Islet precursor cell (in vitro differentiated cells): Measurements from ENCODE around the gene ZBTB7C.

Source experiments
- DNase-seq: peaks from one replicate; pipeline ENCODE4 v3.0.0-alpha.2; 2018

ZBTB7C gene

GRCh38 chr18:48106976-48107781 lies 302.0 kb downstream of the ZBTB7C start:
- DNase-seq = no peak

GRCh38 chr18:48106498-48106897 lies 302.7 kb downstream of the ZBTB7C start:
- no peak for DNase-seq

GRCh38 chr18:48105317-48105716 lies 303.9 kb downstream of the ZBTB7C start:
- no peak for DNase-seq

- DNase-seq = no peak
Measured at GRCh38 chr18:48104705-48105104, 304.5 kb downstream of the ZBTB7C start.

- DNase-seq = no peak
Measured at GRCh38 chr18:48100651-48101165, 308.5 kb downstream of the ZBTB7C start.

- DNase-seq = no peak
Measured at GRCh38 chr18:48100165-48100575, 309.0 kb downstream of the ZBTB7C start.

- no peak for DNase-seq
Measured at GRCh38 chr18:48099481-48100164, 309.6 kb downstream of the ZBTB7C start.

GRCh38 chr18:48098538-48098937 lies 310.6 kb downstream of the ZBTB7C start:
- DNase-seq = no peak

GRCh38 chr18:48098007-48098406 lies 311.2 kb downstream of the ZBTB7C start:
- no peak for DNase-seq

GRCh38 chr18:48095726-48096125 lies 313.5 kb downstream of the ZBTB7C start:
- no peak for DNase-seq

- no peak for DNase-seq
Measured at GRCh38 chr18:48093104-48093503, 316.1 kb downstream of the ZBTB7C start.

GRCh38 chr18:48091869-48092497 lies 317.2 kb downstream of the ZBTB7C start:
- DNase-seq = no peak

- no peak for DNase-seq
Measured at GRCh38 chr18:48090702-48091101, 318.5 kb downstream of the ZBTB7C start.

- no peak for DNase-seq
Measured at GRCh38 chr18:48090021-48090420, 319.2 kb downstream of the ZBTB7C start.

- peak; percentile 72 for DNase-seq
Measured at GRCh38 chr18:48085781-48086487, 323.2 kb downstream of the ZBTB7C start.

GRCh38 chr18:48084858-48085257 lies 324.3 kb downstream of the ZBTB7C start:
- DNase-seq = no peak

GRCh38 chr18:48084041-48084757 lies 325.0 kb downstream of the ZBTB7C start:
- DNase-seq = no peak

GRCh38 chr18:48080546-48080945 lies 328.6 kb downstream of the ZBTB7C start:
- no peak for DNase-seq

- DNase-seq = no peak
Measured at GRCh38 chr18:48079885-48080284, 329.3 kb downstream of the ZBTB7C start.

- DNase-seq = no peak
Measured at GRCh38 chr18:48078448-48078847, 330.7 kb downstream of the ZBTB7C start.

- no peak for DNase-seq
Measured at GRCh38 chr18:48077291-48077690, 331.9 kb downstream of the ZBTB7C start.

GRCh38 chr18:48076461-48076860 lies 332.7 kb downstream of the ZBTB7C start:
- DNase-seq = no peak
